ENCODE data around the gene AADACL4. TPM values are rescaled to one million over a fixed set of nuclear protein-coding genes. Genes with fewer than 3 reads are reported as not detected.

AADACL4 gene
- total RNA-seq, 1 donor from 2014 or later = not detected

DNA sequence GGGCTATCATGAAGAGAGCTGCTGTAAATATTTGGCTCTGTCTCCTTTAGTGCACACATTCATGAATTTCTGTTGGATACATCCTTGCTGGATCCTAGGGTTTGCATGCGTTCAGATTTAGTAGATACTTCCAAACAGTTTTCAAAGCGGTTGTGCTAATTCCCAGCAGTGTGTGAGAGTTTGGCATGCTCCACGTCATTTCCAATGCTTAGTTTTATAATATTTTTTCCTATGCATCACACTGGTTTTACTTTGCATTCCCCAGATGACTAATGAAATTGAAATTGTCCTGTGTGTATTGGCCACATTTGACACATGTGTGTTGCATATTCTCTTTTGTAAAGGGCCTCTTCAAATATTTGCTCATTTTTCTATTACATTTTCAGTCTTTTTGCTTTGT is 53.5 kb downstream of the AADACL4 start:
- Histone ChIP-seq H3K79me2 (ENCODE audit: insufficient read depth, low read length) (no peaks in the 10 kb centered on the region), H3K27ac (ENCODE audit: low read depth, low read length) (no peak overlapping the region), H3K27me3 (ENCODE audit: insufficient read depth, low read length) (no peaks in the 10 kb centered on the region), H3K9ac (ENCODE audit: low read length) (no peak overlapping the region), H3K4me3 (ENCODE audit: insufficient read depth, low read depth, low read length) (no peak overlapping the region), H3K36me3 (ENCODE audit: insufficient read depth, low read length) (no peaks in the 10 kb centered on the region), H3K4me2 (ENCODE audit: low read length) (no peak overlapping the region), H3K4me1 (ENCODE audit: insufficient read depth, low read length) (no peaks in the 10 kb centered on the region), H3K9me3 (ENCODE audit: insufficient read depth, low read depth, low read length) (peaks cover 6% of the 10 kb centered on the region), H2AFZ (ENCODE audit: low read depth, low read length) (no peak overlapping the region), H4K20me1 (ENCODE audit: insufficient read depth, low read length) (no peaks in the 10 kb centered on the region)
- no peak overlapping the region for H3K27ac Mint-ChIP-seq (ENCODE audit: unreplicated experiment)
- peaks cover 4% of the 10 kb centered on the region for H3K27me3 Mint-ChIP-seq (ENCODE audit: low read depth, unreplicated experiment)
- no peak overlapping the region for H3K4me3 Mint-ChIP-seq (ENCODE audit: unreplicated experiment)
- DNase-seq (ENCODE audit: low read depth) (no peak), FAIRE-seq (peak; percentile 23)
- H3K36me3 Mint-ChIP-seq (ENCODE audit: low read depth, unreplicated experiment) = no peaks in the 10 kb centered on the region
- TF ChIP-seq EZH2 (IDR thresholded peaks at IDR 0.05; ENCODE audit: insufficient read depth, low read length) = no peak
- TF ChIP-seq, protein P1, sequence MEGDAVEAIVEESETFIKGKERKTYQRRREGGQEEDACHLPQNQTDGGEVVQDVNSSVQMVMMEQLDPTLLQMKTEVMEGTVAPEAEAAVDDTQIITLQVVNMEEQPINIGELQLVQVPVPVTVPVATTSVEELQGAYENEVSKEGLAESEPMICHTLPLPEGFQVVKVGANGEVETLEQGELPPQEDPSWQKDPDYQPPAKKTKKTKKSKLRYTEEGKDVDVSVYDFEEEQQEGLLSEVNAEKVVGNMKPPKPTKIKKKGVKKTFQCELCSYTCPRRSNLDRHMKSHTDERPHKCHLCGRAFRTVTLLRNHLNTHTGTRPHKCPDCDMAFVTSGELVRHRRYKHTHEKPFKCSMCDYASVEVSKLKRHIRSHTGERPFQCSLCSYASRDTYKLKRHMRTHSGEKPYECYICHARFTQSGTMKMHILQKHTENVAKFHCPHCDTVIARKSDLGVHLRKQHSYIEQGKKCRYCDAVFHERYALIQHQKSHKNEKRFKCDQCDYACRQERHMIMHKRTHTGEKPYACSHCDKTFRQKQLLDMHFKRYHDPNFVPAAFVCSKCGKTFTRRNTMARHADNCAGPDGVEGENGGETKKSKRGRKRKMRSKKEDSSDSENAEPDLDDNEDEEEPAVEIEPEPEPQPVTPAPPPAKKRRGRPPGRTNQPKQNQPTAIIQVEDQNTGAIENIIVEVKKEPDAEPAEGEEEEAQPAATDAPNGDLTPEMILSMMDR (IDR thresholded peaks at IDR 0.05; ENCODE audit: insufficient read depth, low read depth, low read length) = no peak
- H3K4me1 Mint-ChIP-seq (ENCODE audit: low read depth, unreplicated experiment) = no peaks in the 10 kb centered on the region
- H3K9me3 Mint-ChIP-seq (ENCODE audit: unreplicated experiment) = peaks cover 13% of the 10 kb centered on the region

DNA sequence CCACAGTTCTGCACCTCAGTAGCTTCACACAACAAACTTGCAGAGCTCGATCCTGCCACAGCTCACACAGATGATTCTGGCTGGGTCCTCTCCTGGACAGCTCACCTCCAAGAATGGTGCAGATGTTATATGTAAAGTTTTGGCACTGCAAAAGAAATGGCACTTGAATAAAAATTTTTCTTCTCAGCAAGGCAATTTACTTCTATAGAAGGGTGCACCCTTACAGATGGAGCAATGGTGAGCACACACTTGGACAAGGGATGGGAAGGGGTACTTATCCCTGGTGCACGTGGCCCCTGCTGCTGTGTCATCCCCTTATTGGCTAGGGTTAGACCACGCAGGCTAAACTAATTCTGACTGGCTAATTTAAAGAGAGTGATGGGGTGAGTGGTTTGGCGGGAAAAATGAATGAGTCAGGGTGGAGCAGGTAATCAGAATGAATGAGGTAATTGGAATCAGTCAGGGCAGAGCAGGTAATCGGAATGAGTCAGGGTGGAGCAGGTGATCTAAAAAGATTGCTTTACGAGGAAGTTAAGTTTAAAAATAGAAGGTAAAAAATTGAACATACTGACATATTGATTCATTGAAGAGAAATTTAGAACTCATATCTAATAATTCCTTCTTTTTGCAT is 60.1 kb downstream of the AADACL4 start:
- Histone ChIP-seq H3K9ac (ENCODE audit: low read length) (no peak overlapping the region), H3K27me3 (ENCODE audit: insufficient read depth, low read length) (no peaks in the 10 kb centered on the region), H3K79me2 (ENCODE audit: insufficient read depth, low read length) (no peaks in the 10 kb centered on the region), H3K9me3 (ENCODE audit: insufficient read depth, low read depth, low read length) (peaks cover 10% of the 10 kb centered on the region), H3K36me3 (ENCODE audit: insufficient read depth, low read length) (no peaks in the 10 kb centered on the region), H3K4me3 (ENCODE audit: insufficient read depth, low read depth, low read length) (no peak overlapping the region), H3K4me1 (ENCODE audit: insufficient read depth, low read length) (no peaks in the 10 kb centered on the region), H2AFZ (ENCODE audit: low read depth, low read length) (no peak overlapping the region), H3K27ac (ENCODE audit: low read depth, low read length) (no peak overlapping the region), H4K20me1 (ENCODE audit: insufficient read depth, low read length) (no peaks in the 10 kb centered on the region), H3K4me2 (ENCODE audit: low read length) (no peak overlapping the region)
- no peak for TF ChIP-seq EZH2 (IDR thresholded peaks at IDR 0.05; ENCODE audit: insufficient read depth, low read length)
- TF ChIP-seq, protein P1 (IDR thresholded peaks at IDR 0.05; ENCODE audit: insufficient read depth, low read depth, low read length) = no peak
- no peak for FAIRE-seq
- no peak overlapping the region for H3K27ac Mint-ChIP-seq (ENCODE audit: unreplicated experiment)
- H3K27me3 Mint-ChIP-seq (ENCODE audit: low read depth, unreplicated experiment) = peaks cover 2% of the 10 kb centered on the region
- H3K4me3 Mint-ChIP-seq (ENCODE audit: unreplicated experiment) = no peak overlapping the region
- peaks cover 19% of the 10 kb centered on the region for H3K9me3 Mint-ChIP-seq (ENCODE audit: unreplicated experiment)
- DNase-seq (ENCODE audit: low read depth) = no peak
- peaks cover 1% of the 10 kb centered on the region for H3K36me3 Mint-ChIP-seq (ENCODE audit: low read depth, unreplicated experiment)
- no peaks in the 10 kb centered on the region for H3K4me1 Mint-ChIP-seq (ENCODE audit: low read depth, unreplicated experiment)

DNA sequence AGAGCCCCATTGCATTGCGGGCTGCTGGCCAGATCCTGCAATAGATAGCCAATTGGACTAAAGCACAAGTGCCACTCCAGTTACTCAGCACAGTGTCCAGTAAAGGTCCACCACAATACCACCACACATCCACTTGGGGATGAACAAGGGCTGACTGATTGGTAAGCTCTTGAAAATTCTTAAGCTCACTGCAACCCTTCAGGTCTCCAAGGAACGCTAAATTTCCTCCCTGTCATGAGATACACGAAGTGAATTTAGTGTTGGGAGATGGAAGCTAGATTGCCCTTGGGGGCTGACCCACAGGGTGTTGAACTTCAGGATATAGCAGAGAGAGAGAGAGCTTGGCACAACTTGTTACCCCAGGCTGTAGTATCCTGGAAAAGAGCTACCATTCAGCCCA is 62.2 kb downstream of the AADACL4 start:
- H3K4me1 ChIP-seq (ENCODE audit: insufficient read depth, low read length) = no peaks in the 10 kb centered on the region
- Mint-ChIP-seq H3K4me1 (ENCODE audit: low read depth, unreplicated experiment) (peaks cover 5% of the 10 kb centered on the region), H3K27me3 (ENCODE audit: low read depth, unreplicated experiment) (no peaks in the 10 kb centered on the region), H3K27ac (ENCODE audit: unreplicated experiment) (no peak overlapping the region), H3K36me3 (ENCODE audit: low read depth, unreplicated experiment) (peaks cover 1% of the 10 kb centered on the region), H3K9me3 (ENCODE audit: unreplicated experiment) (peaks cover 14% of the 10 kb centered on the region), H3K4me3 (ENCODE audit: unreplicated experiment) (no peak overlapping the region)
- no peak overlapping the region for H2AFZ ChIP-seq (ENCODE audit: low read depth, low read length)
- H3K36me3 ChIP-seq (ENCODE audit: insufficient read depth, low read length) = no peaks in the 10 kb centered on the region
- H3K27ac ChIP-seq (ENCODE audit: low read depth, low read length) = no peak overlapping the region
- H3K9me3 ChIP-seq (ENCODE audit: insufficient read depth, low read depth, low read length) = peaks cover 10% of the 10 kb centered on the region
- TF ChIP-seq EZH2 (IDR thresholded peaks at IDR 0.05; ENCODE audit: insufficient read depth, low read length) = no peak
- TF ChIP-seq, protein P1 (IDR thresholded peaks at IDR 0.05; ENCODE audit: insufficient read depth, low read depth, low read length) = no peak
- no peak overlapping the region for H3K4me3 ChIP-seq (ENCODE audit: insufficient read depth, low read depth, low read length)
- no peak for DNase-seq (ENCODE audit: low read depth)
- no peak overlapping the region for H3K9ac ChIP-seq (ENCODE audit: low read length)
- H4K20me1 ChIP-seq (ENCODE audit: insufficient read depth, low read length) = no peaks in the 10 kb centered on the region
- no peaks in the 10 kb centered on the region for H3K79me2 ChIP-seq (ENCODE audit: insufficient read depth, low read length)
- no peaks in the 10 kb centered on the region for H3K27me3 ChIP-seq (ENCODE audit: insufficient read depth, low read length)
- H3K4me2 ChIP-seq (ENCODE audit: low read length) = no peak overlapping the region
- FAIRE-seq = no peak
